HEK293T (cell line): ENCODE results near the gene NOS3.

Experiments
- CTCF ChIA-PET: fragments of 350-600 bp; formaldehyde crosslinking; extraction: SDS; loops from one replicate; lab custom pipeline; 2021; ENCODE audit warnings: antibody characterized with exemption, inconsistent platforms; lab: Yijun Ruan, JAX
- POLR2A ChIA-PET: fragments of 350-600 bp; formaldehyde crosslinking; extraction: SDS; loops from one replicate; lab custom pipeline; 2020; ENCODE audit warnings: antibody characterized with exemption, inconsistent platforms; lab: Yijun Ruan, JAX
- DNase-seq: peaks from one replicate; pipeline ENCODE4 v3.0.0; 2012; ENCODE audit warnings: mixed read lengths; ENCODE audit errors: extremely low spot score
- ARNT ChIP-seq: fragments of 450-650 bp; IDR thresholded peaks from 2 replicates; pipeline ENCODE4 v1.6.1; 2017; ENCODE audit warnings: mild to moderate bottlenecking
- BHLHE40 ChIP-seq: fragments of 450-650 bp; IDR thresholded peaks from 2 replicates; pipeline ENCODE4 v1.6.1; 2016; ENCODE audit warnings: mild to moderate bottlenecking, moderate library complexity, borderline replicate concordance
- CTBP1 ChIP-seq: fragments of 450-650 bp; IDR thresholded peaks from 2 replicates; pipeline ENCODE4 v1.6.1; 2016; ENCODE audit warnings: borderline replicate concordance
- ELF4 ChIP-seq: fragments of 450-650 bp; IDR thresholded peaks from 2 replicates; pipeline ENCODE4 v1.6.1; 2017; ENCODE audit warnings: antibody characterized with exemption
- FOXA1 ChIP-seq: fragments of 450-650 bp; IDR thresholded peaks from 2 replicates; pipeline ENCODE4 v1.6.1; 2016; ENCODE audit warnings: mild to moderate bottlenecking
- FOXK2 ChIP-seq: fragments of 450-650 bp; IDR thresholded peaks from 2 replicates; pipeline ENCODE4 v1.6.1; 2016; ENCODE audit warnings: mild to moderate bottlenecking
- FOXM1 ChIP-seq: fragments of 450-650 bp; IDR thresholded peaks from 2 replicates; pipeline ENCODE4 v1.6.1; 2017; ENCODE audit warnings: mild to moderate bottlenecking, borderline replicate concordance
- HDGF ChIP-seq: fragments of 450-650 bp; IDR thresholded peaks from 2 replicates; pipeline ENCODE4 v1.6.1; 2017; ENCODE audit warnings: antibody characterized with exemption, borderline replicate concordance
- L3MBTL2 ChIP-seq: fragments of 450-650 bp; conservative IDR thresholded peaks from 2 replicates; pipeline ENCODE4 v1.6.1; 2016; ENCODE audit warnings: mild to moderate bottlenecking
- LEF1 ChIP-seq: fragments of 450-650 bp; IDR thresholded peaks from 2 replicates; pipeline ENCODE4 v1.6.1; 2017; ENCODE audit warnings: mild to moderate bottlenecking, borderline replicate concordance
- NFRKB ChIP-seq: fragments of 450-650 bp; IDR thresholded peaks from 2 replicates; pipeline ENCODE4 v1.6.1; 2016; ENCODE audit warnings: mild to moderate bottlenecking, moderate library complexity
- PKNOX1 ChIP-seq: fragments of 450-650 bp; IDR thresholded peaks from 2 replicates; pipeline ENCODE4 v1.6.1; 2016
- SP1 ChIP-seq: fragments of 450-650 bp; IDR thresholded peaks from 2 replicates; pipeline ENCODE4 v1.6.1; 2017
- SUZ12 ChIP-seq: fragments of 450-650 bp; IDR thresholded peaks from 2 replicates; pipeline ENCODE4 v1.6.1; 2016; ENCODE audit warnings: mild to moderate bottlenecking
- TARDBP ChIP-seq: fragments of 450-650 bp; IDR thresholded peaks from 2 replicates; pipeline ENCODE4 v1.6.1; 2016
- ZNF384 ChIP-seq: fragments of 450-650 bp; IDR thresholded peaks from 2 replicates; pipeline ENCODE4 v1.6.1; 2016

The NOS3 gene

GRCh38 chr7:150963707-150964559 lies 26.9 kb upstream of the NOS3 start:
- TF ChIP-seq HDGF (no peak), LEF1 (no peak), BHLHE40 (no peak)
- POLR2A ChIA-PET = no interaction called here
- CTCF ChIA-PET = interaction anchor here (1.0 to 5.2 kb wide), 11 partner anchors 11 to 147 kb away, joined by 3 to 51 read pairs (median 4); no protein-coding TSS in a partner anchor
- DNase-seq = no peak

GRCh38 chr7:150964593-150965111 lies 26.2 kb upstream of the NOS3 start:
- DNase-seq = peak; percentile 83
- no peak for TF ChIP-seq ELF4
- no peak for TF ChIP-seq TARDBP
- TF ChIP-seq L3MBTL2 = no peak
- no peak for TF ChIP-seq PKNOX1
- no peak for TF ChIP-seq HDGF
- TF ChIP-seq NFRKB = no peak
- TF ChIP-seq CTBP1 = no peak
- TF ChIP-seq SP1 = no peak
- TF ChIP-seq ZNF384 = no peak
- ChIA-PET POLR2A (no interaction called here), CTCF (interaction anchor here (0.6 to 2.9 kb wide), 10 partner anchors 11 to 142 kb away, joined by 3 to 33 read pairs (median 4); no protein-coding TSS in a partner anchor)

- no peak for DNase-seq
- TF ChIP-seq LEF1 (no peak), FOXK2 (no peak), SP1 (no peak), FOXA1 (no peak), ARNT (no peak), L3MBTL2 (no peak), HDGF (no peak), BHLHE40 (no peak), CTBP1 (no peak), PKNOX1 (no peak), NFRKB (no peak), FOXM1 (no peak), SUZ12 (no peak), ZNF384 (no peak), ELF4 (no peak)
- ChIA-PET CTCF (interaction anchor here (0.7 to 2.9 kb wide), 9 partner anchors 10 to 142 kb away, joined by 3 to 33 read pairs (median 4); no protein-coding TSS in a partner anchor), POLR2A (no interaction called here)
These were observed 25.5 kb upstream of the NOS3 start for GRCh38 chr7:150965273-150965830.

GRCh38 chr7:150966002-150966401 lies 24.8 kb upstream of the NOS3 start:
- no peak for TF ChIP-seq ELF4
- no peak for TF ChIP-seq CTBP1
- TF ChIP-seq TARDBP = no peak
- no peak for TF ChIP-seq NFRKB
- no peak for TF ChIP-seq ARNT
- no peak for TF ChIP-seq BHLHE40
- no peak for TF ChIP-seq LEF1
- no peak for TF ChIP-seq PKNOX1
- no peak for TF ChIP-seq L3MBTL2
- no peak for TF ChIP-seq FOXM1
- no peak for TF ChIP-seq FOXA1
- no peak for TF ChIP-seq ZNF384
- TF ChIP-seq FOXK2 = no peak
- no peak for TF ChIP-seq SP1
- CTCF ChIA-PET = interaction anchor here (2.4 to 2.9 kb wide), 2 partner anchors 9 to 19 kb away, joined by 12 to 33 read pairs; no protein-coding TSS in a partner anchor
- POLR2A ChIA-PET = no interaction called here
- DNase-seq = no peak

- CTCF ChIA-PET = interaction anchor here (0.6 to 0.7 kb wide), 2 partner anchors 17 to 19 kb away, joined by 3 read pairs; no protein-coding TSS in a partner anchor
- POLR2A ChIA-PET = interaction anchor here (0.6 kb wide), 1 partner anchor 1869 kb away, joined by 5 read pairs; no protein-coding TSS in a partner anchor
- TF ChIP-seq HDGF = no peak
- no peak for TF ChIP-seq ZNF384
- no peak for TF ChIP-seq SUZ12
- TF ChIP-seq FOXM1 = no peak
- TF ChIP-seq BHLHE40 = no peak
- TF ChIP-seq FOXK2 = no peak
- no peak for TF ChIP-seq ELF4
- TF ChIP-seq TARDBP = no peak
- no peak for TF ChIP-seq LEF1
- TF ChIP-seq CTBP1 = no peak
- no peak for TF ChIP-seq PKNOX1
- TF ChIP-seq ARNT = no peak
- TF ChIP-seq SP1 = no peak
- TF ChIP-seq FOXA1 = no peak
- TF ChIP-seq NFRKB = no peak
- no peak for TF ChIP-seq L3MBTL2
- no peak for DNase-seq
These were observed 23.5 kb upstream of the NOS3 start for GRCh38 chr7:150967349-150967748.
